Calu3 (cell line): ENCODE measurements around the gene GOLGA5. TPM values are rescaled to one million over a fixed set of nuclear protein-coding genes. Genes with fewer than 3 reads are reported as not detected.

Source experiments
- BruUV-seq: library from RNA; stranded (reverse); fragments of 400-500 nt; replicated peaks from 2 replicates; lab custom pipeline; 2021; lab: Mats Ljungman, UMichigan
- CTCF ChIA-PET: fragments of 300-600 bp; sonication (Branson Sonifier 250); formaldehyde crosslinking; loops from one replicate; lab custom pipeline; 2022; ENCODE audit warnings: antibody characterized with exemption; lab: Charles Lee
- DNase-seq: peaks from one replicate; pipeline ENCODE4 v3.0.0; 2022
- H3K27ac Mint-ChIP-seq: one replicate; pipeline ENCODE4 v1.8.0; 2022; ENCODE audit warnings: mixed read lengths; ENCODE audit not compliant: unreplicated experiment
- H3K27me3 Mint-ChIP-seq: one replicate; pipeline ENCODE4 v1.8.0; 2022; ENCODE audit warnings: mixed read lengths; ENCODE audit not compliant: unreplicated experiment
- H3K36me3 Mint-ChIP-seq: one replicate; pipeline ENCODE4 v1.8.0; 2022; ENCODE audit warnings: mild to moderate bottlenecking, moderate library complexity, mixed read lengths; ENCODE audit not compliant: insufficient read depth, unreplicated experiment
- H3K4me1 Mint-ChIP-seq: one replicate; pipeline ENCODE4 v1.8.0; 2022; ENCODE audit warnings: mild to moderate bottlenecking, low read depth, mixed read lengths; ENCODE audit not compliant: unreplicated experiment
- H3K4me3 Mint-ChIP-seq: one replicate; pipeline ENCODE4 v1.8.0; 2022; ENCODE audit warnings: mild to moderate bottlenecking, low read depth, moderate library complexity, mixed read lengths; ENCODE audit not compliant: unreplicated experiment
- H3K9me3 Mint-ChIP-seq: one replicate; pipeline ENCODE4 v1.8.0; 2022; ENCODE audit warnings: low read depth, mixed read lengths; ENCODE audit not compliant: unreplicated experiment
- CTCF ChIP-seq: fragments of 200-600 bp; IDR thresholded peaks from one replicate; pipeline ENCODE4 v1.8.0; 2022; ENCODE audit warnings: antibody characterized with exemption; ENCODE audit not compliant: unreplicated experiment
- intact Hi-C: fragments of 100-400 bp; cut with micrococcal nuclease; formaldehyde crosslinking; loops from one replicate; pipeline ENCODE4 v1.10.0; 2022; ENCODE audit not compliant: unreplicated experiment
- total RNA-seq: library from RNA; stranded (reverse); gene quantifications from 2 replicates; pipeline ENCODE4 v1.2.3, GENCODE V29; 2022

GOLGA5 gene
- total RNA-seq, 1 experiment from 2014 or later: 27.8 TPM

- Mint-ChIP-seq H3K27me3 (no peaks in the 10 kb centered on the region), H3K4me1 (peaks cover 21% of the 10 kb centered on the region), H3K27ac (no peak overlapping the region), H3K36me3 (no peaks in the 10 kb centered on the region), H3K9me3 (no peaks in the 10 kb centered on the region), H3K4me3 (no peak overlapping the region)
- CTCF ChIA-PET: interaction anchor here (0.5 to 1.1 kb wide), 9 partner anchors 11 to 97 kb away, joined by 3 to 10 read pairs (median 3); partner anchors contain the start of gene LGMN
- BruUV-seq: no TSS peak
- intact Hi-C loops: loop anchor here (1.0 to 10.0 kb wide), 2 partner anchors 70 to 99 kb away; no protein-coding TSS in a partner anchor
- TF ChIP-seq CTCF: no peak
- peak; percentile 45 for DNase-seq
Observed at GRCh38 chr14:92783813-92784431, 10.2 kb upstream of the GOLGA5 start.

- CTCF ChIA-PET: interaction anchor here (1.0 to 1.3 kb wide), 2 partner anchors 70 to 100 kb away, joined by 3 to 5 read pairs; no protein-coding TSS in a partner anchor
- Mint-ChIP-seq H3K27me3 (no peaks in the 10 kb centered on the region), H3K4me1 (peaks cover 21% of the 10 kb centered on the region), H3K9me3 (peaks cover 11% of the 10 kb centered on the region), H3K4me3 (no peak overlapping the region), H3K36me3 (no peaks in the 10 kb centered on the region), H3K27ac (peak overlapping the region; percentile 9)
- intact Hi-C loops: loop anchor here (10.0 kb wide), 1 partner anchor 101 kb away; no protein-coding TSS in a partner anchor
- DNase-seq: peak; percentile 52
- BruUV-seq: no TSS peak
- TF ChIP-seq CTCF: no peak
Observed at GRCh38 chr14:92785667-92786426, 8.3 kb upstream of the GOLGA5 start.

DNA sequence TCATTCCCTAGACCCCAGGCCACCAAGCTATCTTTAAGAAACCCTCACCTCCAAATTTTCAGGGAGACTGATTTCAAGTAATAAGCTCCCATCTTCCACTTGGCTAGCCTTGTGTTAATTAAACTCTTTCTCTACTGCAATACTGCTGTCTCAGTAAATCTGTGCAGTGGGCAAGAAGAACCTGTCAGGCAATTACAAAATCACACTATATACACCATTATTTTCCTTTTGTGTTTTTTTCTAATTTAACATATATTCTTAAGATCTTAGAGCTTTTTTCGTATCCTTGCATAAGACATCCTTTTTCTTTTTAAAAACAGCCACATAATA lies 7.7 kb upstream of the GOLGA5 start:
- DNase-seq: no peak
- Mint-ChIP-seq H3K4me1 (peaks cover 21% of the 10 kb centered on the region), H3K27ac (peak overlapping the region; percentile 9), H3K27me3 (no peaks in the 10 kb centered on the region), H3K4me3 (no peak overlapping the region), H3K36me3 (no peaks in the 10 kb centered on the region), H3K9me3 (peaks cover 11% of the 10 kb centered on the region)
- no TSS peak for BruUV-seq
- TF ChIP-seq CTCF: no peak
- intact Hi-C loops: loop anchor here (10.0 kb wide), 1 partner anchor 102 kb away; no protein-coding TSS in a partner anchor
- CTCF ChIA-PET: interaction anchor here (1.0 to 1.3 kb wide), 2 partner anchors 71 to 100 kb away, joined by 3 to 5 read pairs; no protein-coding TSS in a partner anchor

DNA sequence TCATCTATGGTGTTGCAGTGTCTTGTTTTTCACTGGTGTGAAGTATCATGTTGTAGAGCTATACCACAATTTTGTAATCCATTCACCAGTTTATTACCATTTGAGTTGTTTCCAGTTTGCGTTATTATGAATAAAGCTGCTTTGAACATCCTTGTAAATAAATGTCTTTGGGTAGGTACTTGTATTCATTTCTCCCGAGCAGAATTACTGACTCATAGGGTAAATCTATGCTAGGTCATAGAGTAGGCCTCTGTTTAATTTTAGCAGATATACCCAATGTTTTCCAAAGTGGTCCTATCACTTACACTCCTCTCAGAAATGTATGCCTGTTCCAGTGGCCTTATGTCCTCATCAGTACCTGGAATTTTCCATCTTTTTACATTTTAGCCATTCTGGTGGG lies 6.6 kb upstream of the GOLGA5 start:
- TF ChIP-seq CTCF: no peak
- DNase-seq: no peak
- Mint-ChIP-seq H3K4me3 (no peak overlapping the region), H3K9me3 (peaks cover 11% of the 10 kb centered on the region), H3K27me3 (no peaks in the 10 kb centered on the region), H3K36me3 (no peaks in the 10 kb centered on the region), H3K4me1 (peaks cover 21% of the 10 kb centered on the region), H3K27ac (no peak overlapping the region)
- intact Hi-C loops: loop anchor here (10.0 kb wide), 1 partner anchor 103 kb away; no protein-coding TSS in a partner anchor
- no TSS peak for BruUV-seq
- CTCF ChIA-PET: no interaction called here
